Smooth muscle cell (in vitro differentiated cells): Measurements from ENCODE around the gene CCDC170. TPM values are rescaled to one million over a fixed set of nuclear protein-coding genes. Genes with fewer than 3 reads are reported as not detected.

Source experiments
- DNase-seq: peaks from one replicate; lab custom pipeline; 2025; ENCODE audit not compliant: unreplicated experiment; lab: John Stamatoyannopoulos, UW
- H2AFZ ChIP-seq: fragments of 200-600 bp; sonication (generic); 2 replicates; pipeline ENCODE4 v1.6.0; 2016; ENCODE audit warnings: antibody characterized with exemption, low read depth, mild to moderate bottlenecking
- H3F3A ChIP-seq: fragments of 200-600 bp; sonication (generic); 2 replicates; pipeline ENCODE4 v1.6.0; 2017; ENCODE audit warnings: antibody characterized with exemption, low read depth
- H3K27ac ChIP-seq: fragments of 200-600 bp; sonication (generic); 2 replicates; pipeline ENCODE4 v1.5.1; 2016; ENCODE audit warnings: low read depth, mild to moderate bottlenecking
- H3K27me3 ChIP-seq: fragments of 200-600 bp; sonication (generic); 2 replicates; pipeline ENCODE4 v1.6.1; 2016; ENCODE audit warnings: low read depth, mild to moderate bottlenecking
- H3K36me3 ChIP-seq: fragments of 200-600 bp; sonication (generic); 2 replicates; pipeline ENCODE4 v1.5.1; 2016; ENCODE audit warnings: low read depth
- H3K4me1 ChIP-seq: fragments of 200-600 bp; sonication (generic); 2 replicates; pipeline ENCODE4 v1.5.1; 2016; ENCODE audit warnings: low read depth
- H3K4me2 ChIP-seq: fragments of 200-600 bp; sonication (generic); 2 replicates; pipeline ENCODE4 v1.6.0; 2016; ENCODE audit warnings: mild to moderate bottlenecking
- H3K4me3 ChIP-seq: fragments of 200-600 bp; sonication (generic); 2 replicates; pipeline ENCODE4 v1.5.1; 2016; ENCODE audit warnings: mild to moderate bottlenecking
- H3K79me2 ChIP-seq: fragments of 200-600 bp; sonication (generic); 2 replicates; pipeline ENCODE4 v1.6.0; 2016; ENCODE audit warnings: low read depth, mild to moderate bottlenecking
- H3K9ac ChIP-seq: fragments of 200-600 bp; sonication (generic); 2 replicates; pipeline ENCODE4 v1.6.0; 2016; ENCODE audit warnings: low read depth
- H3K9me3 ChIP-seq: fragments of 200-600 bp; sonication (generic); replicated peaks from 2 replicates; pipeline ENCODE4 v1.5.1; 2016; ENCODE audit warnings: low read depth
- H4K20me1 ChIP-seq: fragments of 200-600 bp; sonication (generic); 2 replicates; pipeline ENCODE4 v1.6.0; 2016; ENCODE audit warnings: low read depth
- WGBS: methylation state at CpG from one replicate; pipeline ENCODE4 v1.1.7; 2016; ENCODE audit warnings: low lambda C conversion rate; 5-methylcytosine and 5-hydroxymethylcytosine counted together
- polyA plus RNA-seq: library from polyadenylated mRNA; unstranded; fragments of >200 nt; fragmentation: Nextera tagmentation; extraction: Ambion mirVana; gene quantifications from 2 replicates; pipeline ENCODE4 v1.2.1, GENCODE V29; 2016
- total RNA-seq: library from RNA; depleted of rRNA; stranded (reverse); fragments of >200 nt; gene quantifications from 2 replicates; pipeline ENCODE4 v1.2.3, GENCODE V29; 2014
- TF ChIP-seq, protein P1 (sequence below): fragments of 200-600 bp; sonication (generic); IDR thresholded peaks from 2 replicates; pipeline ENCODE4 v1.5.1; 2017; ENCODE audit warnings: borderline replicate concordance, mild to moderate bottlenecking, antibody characterized with exemption; ENCODE audit not compliant: insufficient read depth, poor library complexity, severe bottlenecking

Gene CCDC170
- total and polyA plus RNA-seq, 2 experiments from 2014 or later, result 0.27 to 0.63 TPM

DNA sequence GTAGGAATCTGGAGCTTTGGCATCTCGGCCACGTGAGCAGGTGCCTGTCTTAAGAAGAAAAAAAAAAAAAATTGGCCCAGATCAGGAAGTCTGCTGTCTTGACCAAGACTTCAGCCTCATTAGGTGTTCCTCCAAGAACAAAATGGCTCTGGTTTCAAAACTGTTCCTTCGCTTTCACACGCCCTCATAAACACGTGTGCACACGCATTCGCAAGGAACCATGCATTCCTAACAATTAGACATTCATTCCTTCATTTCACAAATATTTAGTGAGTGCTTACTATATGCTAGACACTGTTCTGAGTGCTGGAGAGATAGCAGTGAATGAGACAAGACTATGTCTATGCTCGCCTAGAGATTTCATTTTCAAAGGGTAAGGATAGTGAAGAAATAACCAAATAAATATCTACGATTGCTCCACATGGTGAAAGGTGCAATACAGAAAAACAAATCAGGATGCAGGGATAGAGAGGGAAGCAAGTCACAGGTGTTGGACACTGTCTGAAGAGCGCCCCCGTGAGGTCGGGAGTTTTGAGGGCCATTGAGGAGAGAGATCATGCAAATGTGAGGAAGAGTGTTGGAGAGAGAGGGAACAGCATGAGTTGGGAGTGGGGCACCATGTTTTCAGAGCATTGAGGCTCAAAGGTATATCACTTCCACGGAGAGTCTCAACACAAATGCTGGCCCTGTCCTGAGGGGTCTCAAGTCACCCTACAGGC is 53.3 kb downstream of the CCDC170 start:
- 86% methylated on average over 13 of the region's 13 CpGs for WGBS

GRCh38 chr6:151548201-151548600 is 54.4 kb downstream of the CCDC170 start:
- no peak overlapping the region for H3K4me2 ChIP-seq
- no peaks in the 10 kb centered on the region for H3K9me3 ChIP-seq
- H3F3A ChIP-seq, result no peaks in the 10 kb centered on the region
- no peaks in the 10 kb centered on the region for H3K79me2 ChIP-seq
- H2AFZ ChIP-seq, result no peak overlapping the region
- no peaks in the 10 kb centered on the region for H3K4me1 ChIP-seq
- TF ChIP-seq, protein P1, sequence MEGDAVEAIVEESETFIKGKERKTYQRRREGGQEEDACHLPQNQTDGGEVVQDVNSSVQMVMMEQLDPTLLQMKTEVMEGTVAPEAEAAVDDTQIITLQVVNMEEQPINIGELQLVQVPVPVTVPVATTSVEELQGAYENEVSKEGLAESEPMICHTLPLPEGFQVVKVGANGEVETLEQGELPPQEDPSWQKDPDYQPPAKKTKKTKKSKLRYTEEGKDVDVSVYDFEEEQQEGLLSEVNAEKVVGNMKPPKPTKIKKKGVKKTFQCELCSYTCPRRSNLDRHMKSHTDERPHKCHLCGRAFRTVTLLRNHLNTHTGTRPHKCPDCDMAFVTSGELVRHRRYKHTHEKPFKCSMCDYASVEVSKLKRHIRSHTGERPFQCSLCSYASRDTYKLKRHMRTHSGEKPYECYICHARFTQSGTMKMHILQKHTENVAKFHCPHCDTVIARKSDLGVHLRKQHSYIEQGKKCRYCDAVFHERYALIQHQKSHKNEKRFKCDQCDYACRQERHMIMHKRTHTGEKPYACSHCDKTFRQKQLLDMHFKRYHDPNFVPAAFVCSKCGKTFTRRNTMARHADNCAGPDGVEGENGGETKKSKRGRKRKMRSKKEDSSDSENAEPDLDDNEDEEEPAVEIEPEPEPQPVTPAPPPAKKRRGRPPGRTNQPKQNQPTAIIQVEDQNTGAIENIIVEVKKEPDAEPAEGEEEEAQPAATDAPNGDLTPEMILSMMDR, result no peak
- H3K36me3 ChIP-seq, result no peaks in the 10 kb centered on the region
- WGBS, result 95% methylated on average over 5 of the region's 5 CpGs
- H4K20me1 ChIP-seq, result no peaks in the 10 kb centered on the region
- no peak overlapping the region for H3K4me3 ChIP-seq
- no peak for DNase-seq
- no peak overlapping the region for H3K27ac ChIP-seq
- H3K27me3 ChIP-seq, result no peaks in the 10 kb centered on the region
- no peak overlapping the region for H3K9ac ChIP-seq

More for the DNA sequence above, 53.3 kb downstream of the CCDC170 start:
- no peak overlapping the region for H3K9ac ChIP-seq
- H3K4me3 ChIP-seq, result no peak overlapping the region
- H2AFZ ChIP-seq, result no peak overlapping the region
- no peaks in the 10 kb centered on the region for H3K79me2 ChIP-seq
- H3K36me3 ChIP-seq, result no peaks in the 10 kb centered on the region
- no peaks in the 10 kb centered on the region for H3K9me3 ChIP-seq
- no peaks in the 10 kb centered on the region for H3K27me3 ChIP-seq
- H3K4me1 ChIP-seq, result no peaks in the 10 kb centered on the region
- H3K27ac ChIP-seq, result no peak overlapping the region
- H3K4me2 ChIP-seq, result no peak overlapping the region
- no peaks in the 10 kb centered on the region for H4K20me1 ChIP-seq
- TF ChIP-seq, protein P1, result no peak
- no peaks in the 10 kb centered on the region for H3F3A ChIP-seq
- DNase-seq, result no peak

DNA sequence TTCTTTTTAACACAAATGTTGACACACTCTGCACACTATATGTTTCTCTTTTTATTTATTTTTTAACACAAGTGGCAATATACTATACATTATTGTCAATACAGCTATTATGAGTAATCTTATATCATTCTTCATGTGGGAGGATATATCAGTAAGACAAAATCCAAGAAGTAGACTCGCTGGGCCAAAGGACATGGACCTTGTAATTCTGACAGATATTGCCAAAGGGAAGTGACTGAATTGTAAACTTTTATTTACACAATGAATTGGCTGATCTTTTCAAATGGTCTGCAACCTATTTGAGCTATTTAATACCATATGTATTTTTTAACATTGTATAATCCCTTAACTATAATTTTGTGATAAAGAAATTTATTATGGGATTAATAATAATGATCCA is 56.0 kb downstream of the CCDC170 start:
- 88% methylated on average over 1 of the region's 1 CpG for WGBS
- no peak overlapping the region for H3K27ac ChIP-seq

More for the DNA sequence above, 56.0 kb downstream of the CCDC170 start:
- no peak overlapping the region for H3K4me2 ChIP-seq
- TF ChIP-seq, protein P1, result no peak
- no peak overlapping the region for H3K4me3 ChIP-seq
- H3K79me2 ChIP-seq, result no peaks in the 10 kb centered on the region
- H3K9ac ChIP-seq, result no peak overlapping the region
- DNase-seq, result no peak
- H3K9me3 ChIP-seq, result no peaks in the 10 kb centered on the region
- H3K4me1 ChIP-seq, result no peaks in the 10 kb centered on the region
- H4K20me1 ChIP-seq, result no peaks in the 10 kb centered on the region
- no peak overlapping the region for H2AFZ ChIP-seq
- no peaks in the 10 kb centered on the region for H3F3A ChIP-seq
- no peaks in the 10 kb centered on the region for H3K27me3 ChIP-seq
- H3K36me3 ChIP-seq, result no peaks in the 10 kb centered on the region
